Stromal cell of bone marrow (primary cell): Measurements from ENCODE around the gene CERS6.
"Not testable (repeated sequence)": the region's sequence is repeated elsewhere in the genome, so short reads cannot be mapped to it uniquely, and the experiment has no call there.

Experiments
- DNase-seq: peaks from one replicate; pipeline ENCODE4 v3.0.0-alpha.2; 2012; ENCODE audit warnings: low read depth

CERS6 gene

GRCh38 chr2:168773719-168774521 lies 317.8 kb downstream of the CERS6 start:
- peak; percentile 38 for DNase-seq

- DNase-seq: no peak
These were observed 319.8 kb downstream of the CERS6 start for GRCh38 chr2:168775837-168776236.

DNA sequence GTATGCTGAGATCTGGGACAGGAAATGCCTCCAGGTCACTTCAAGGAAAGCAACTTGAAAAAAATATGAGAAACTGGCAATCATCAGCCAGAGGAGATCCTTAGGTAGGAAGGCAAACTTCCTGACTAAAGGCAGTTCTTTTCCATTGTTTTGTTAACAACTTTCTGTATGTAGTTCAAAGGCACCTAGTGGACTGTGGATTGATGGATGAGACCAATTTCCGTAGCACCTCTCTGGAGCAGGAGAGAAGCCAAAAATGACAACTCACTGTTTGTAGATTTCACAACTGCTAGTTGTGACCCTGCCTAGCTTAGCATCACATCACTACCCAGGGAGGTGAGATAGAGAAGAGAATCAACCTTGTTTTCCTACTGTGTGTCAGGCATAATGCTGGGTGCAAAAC lies 324.6 kb downstream of the CERS6 start:
- no peak for DNase-seq

DNA sequence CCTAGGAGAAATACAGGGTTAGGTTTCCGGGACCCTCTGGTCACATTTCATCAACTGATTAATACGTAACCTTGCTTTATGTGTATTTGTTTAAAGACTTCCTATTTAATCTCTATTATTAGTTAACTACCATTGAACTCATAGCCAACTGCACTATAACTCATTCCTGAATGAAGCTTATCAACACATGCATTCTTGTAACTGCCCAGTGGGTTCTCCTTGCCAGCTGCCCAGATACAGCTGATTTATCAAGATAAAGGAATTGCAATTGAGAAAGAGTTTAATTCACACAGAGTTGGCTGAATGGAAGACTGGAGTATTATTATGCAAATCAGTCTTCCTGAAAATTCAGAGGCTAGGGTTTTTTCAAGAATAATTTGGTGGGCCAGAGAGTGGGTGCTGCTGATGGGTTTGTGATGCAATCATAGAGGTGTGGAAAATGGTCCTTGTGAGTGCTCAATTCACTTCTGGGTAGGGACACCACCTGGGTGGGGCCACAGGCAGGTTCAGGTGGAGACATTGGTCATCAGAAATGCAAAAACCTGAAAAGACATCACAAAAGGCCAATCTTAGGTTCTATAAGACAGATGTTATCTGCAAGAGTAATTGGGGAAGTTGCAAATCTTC lies 325.2 kb downstream of the CERS6 start:
- DNase-seq: no peak

- no peak for DNase-seq
These were observed 326.2 kb downstream of the CERS6 start for GRCh38 chr2:168782271-168782670.

DNA sequence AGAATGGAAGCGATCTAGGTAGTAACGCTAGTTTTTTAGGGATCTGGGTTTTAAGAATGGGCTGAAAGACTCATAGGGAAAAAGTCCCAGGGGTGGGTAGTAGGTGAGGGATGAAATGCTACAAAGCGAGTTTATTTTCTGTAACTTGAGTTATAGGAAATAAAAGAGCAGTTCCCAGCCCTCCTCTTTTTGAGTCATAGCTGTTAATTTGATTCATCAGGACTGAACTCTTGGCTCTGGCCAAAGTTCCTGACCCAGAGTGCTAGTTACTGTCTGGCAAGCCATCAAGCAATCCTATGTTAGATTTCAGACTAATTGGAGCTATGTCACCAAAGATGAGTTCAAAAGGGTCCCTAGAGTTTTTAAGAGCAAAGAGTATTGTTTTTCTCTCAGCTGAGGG lies 328.9 kb downstream of the CERS6 start:
- DNase-seq: no peak

GRCh38 chr2:168787098-168787781 lies 331.2 kb downstream of the CERS6 start:
- DNase-seq: no peak

DNA sequence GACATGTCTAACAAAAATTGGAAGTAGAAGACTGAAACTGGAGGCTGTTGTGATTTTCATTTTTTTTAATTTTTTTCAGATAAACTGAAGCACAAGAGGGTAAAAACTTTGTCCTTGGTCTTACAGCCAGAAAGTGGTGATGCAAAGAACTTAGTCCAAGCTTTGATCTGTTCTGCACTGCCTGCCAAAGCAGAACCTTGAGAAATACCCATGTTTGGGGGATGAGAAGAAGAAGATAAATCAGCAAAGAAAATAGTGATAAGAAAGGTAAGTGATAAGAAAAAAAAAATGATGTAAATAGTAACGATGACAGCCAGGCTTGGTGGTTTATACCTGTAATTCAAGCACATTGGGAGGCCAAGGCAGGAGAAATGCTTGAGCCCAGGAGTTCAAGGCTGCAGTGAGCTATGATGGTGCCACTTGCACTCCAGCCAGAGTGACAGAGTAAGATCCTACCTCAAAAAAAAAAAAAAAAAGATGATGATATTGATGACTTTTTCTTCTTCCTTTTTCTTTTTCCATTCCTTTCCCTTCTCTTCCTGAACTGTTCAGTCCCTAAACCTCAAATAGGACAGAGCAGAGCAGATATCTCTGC lies 331.8 kb downstream of the CERS6 start:
- no peak for DNase-seq

DNA sequence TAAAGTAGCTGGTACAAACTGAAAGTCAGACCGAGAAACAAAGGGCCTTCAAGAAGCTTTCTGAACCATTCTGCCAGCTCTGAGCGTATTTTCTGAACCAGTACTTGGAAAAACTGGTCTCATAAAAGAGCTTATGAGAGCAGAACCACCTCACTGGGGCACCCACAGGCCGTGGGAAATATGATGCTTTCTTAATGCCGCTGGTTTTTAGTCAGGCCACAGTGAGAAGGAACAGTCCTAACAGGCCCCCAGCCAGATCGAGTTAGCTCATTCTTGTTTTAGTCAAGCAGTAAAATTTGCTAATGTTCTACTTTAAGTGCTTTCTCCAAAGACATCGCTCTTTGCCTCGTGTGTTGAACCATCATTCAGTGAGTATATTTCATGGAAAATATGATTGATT lies 333.7 kb downstream of the CERS6 start:
- peak; percentile 32 for DNase-seq

GRCh38 chr2:168790226-168790902 lies 334.3 kb downstream of the CERS6 start:
- no peak for DNase-seq

DNA sequence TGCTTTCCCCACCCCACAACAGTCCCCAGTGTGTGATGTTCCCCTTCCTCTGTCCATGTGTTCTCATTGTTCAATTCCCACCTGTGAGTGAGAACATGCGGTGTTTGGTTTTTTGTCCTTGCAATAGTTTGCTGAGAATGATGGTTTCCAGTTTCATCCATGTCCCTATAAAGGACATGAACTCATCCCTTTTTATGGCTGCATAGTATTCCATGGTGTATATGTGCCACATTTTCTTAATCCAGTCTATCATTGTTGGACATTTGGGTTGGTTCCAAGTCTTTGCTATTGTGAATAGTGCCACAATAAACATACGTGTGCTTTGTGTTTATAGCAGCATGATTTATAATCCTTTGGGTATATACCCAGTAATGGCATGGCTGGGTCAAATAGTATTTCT lies 335.1 kb downstream of the CERS6 start:
- not testable (repeated sequence) for DNase-seq

DNA sequence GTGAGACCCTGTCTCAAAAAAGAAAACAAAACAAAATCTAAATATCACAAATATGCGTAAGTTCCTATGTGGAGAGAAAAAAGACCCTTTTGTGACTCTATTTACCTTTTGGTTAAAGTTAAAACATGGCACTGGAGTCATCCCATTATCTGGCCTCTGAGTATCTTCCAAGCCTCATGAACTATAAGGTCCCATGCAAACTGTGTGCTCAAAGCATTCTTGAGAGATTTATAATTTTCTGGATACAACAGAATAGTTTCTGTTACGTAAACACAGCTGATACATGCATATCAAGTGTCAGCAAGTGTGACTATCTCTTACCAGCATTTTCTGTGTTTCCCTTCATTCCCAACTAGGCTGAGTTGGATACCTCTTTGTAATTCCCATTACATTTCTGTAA lies 337.5 kb downstream of the CERS6 start:
- no peak for DNase-seq

GRCh38 chr2:168794968-168795367 lies 338.9 kb downstream of the CERS6 start:
- DNase-seq: no peak

DNA sequence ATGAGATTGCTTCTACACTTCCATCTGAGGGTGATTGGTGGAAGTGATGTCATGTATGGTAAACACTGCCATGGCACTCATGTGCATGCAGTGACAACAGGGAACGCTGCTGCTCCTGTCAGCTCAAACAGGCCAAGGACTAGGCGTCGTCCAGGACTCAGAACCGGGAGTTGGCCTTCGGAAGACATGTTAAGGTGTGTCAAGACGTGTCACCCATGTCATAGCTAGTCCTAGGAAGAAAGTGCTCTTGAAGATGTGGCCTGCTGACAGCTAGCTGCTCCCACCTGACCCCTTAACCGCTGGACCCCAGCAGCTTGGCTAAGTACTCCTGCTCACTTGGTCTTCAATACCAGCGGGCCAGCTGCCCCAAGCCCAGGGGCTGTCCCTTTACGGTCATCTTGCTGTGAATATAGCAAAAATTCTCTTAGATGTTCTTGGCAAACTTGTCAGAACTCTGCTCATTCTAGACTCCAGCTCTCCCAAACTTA lies 340.1 kb downstream of the CERS6 start:
- no peak for DNase-seq

DNA sequence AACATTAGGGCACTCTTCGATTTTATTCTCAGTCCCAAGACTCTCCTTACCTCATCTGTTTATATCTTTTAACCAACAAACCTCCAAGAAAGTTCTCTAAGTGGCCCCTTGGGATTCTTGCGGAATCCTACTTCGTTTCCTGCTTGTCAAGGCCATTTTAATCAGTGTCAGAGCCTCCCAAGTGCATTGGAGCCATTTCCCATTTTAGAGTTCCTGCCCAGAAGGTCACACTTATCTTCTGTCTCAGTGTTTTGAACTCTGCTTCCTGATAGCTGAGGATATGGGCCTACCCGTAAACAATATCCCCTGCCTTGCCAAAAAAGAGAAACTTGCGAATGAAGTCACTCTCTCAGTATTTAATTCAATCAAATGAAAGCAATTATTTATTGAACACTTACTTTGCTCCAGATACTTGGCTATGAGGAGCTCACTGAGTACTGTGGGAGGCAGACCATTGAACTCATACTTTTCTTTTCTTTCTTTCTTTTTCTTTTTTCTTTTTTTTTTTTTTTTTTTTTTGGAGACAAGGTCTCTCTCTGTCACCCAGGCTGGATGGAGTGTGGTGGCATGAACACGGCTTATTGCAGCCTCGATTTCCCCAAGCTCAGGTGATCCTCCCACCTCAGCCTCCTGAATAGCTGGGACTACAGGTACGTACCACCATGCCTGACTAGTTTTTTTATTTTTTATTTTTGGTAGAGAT lies 340.7 kb downstream of the CERS6 start:
- DNase-seq: no peak

DNA sequence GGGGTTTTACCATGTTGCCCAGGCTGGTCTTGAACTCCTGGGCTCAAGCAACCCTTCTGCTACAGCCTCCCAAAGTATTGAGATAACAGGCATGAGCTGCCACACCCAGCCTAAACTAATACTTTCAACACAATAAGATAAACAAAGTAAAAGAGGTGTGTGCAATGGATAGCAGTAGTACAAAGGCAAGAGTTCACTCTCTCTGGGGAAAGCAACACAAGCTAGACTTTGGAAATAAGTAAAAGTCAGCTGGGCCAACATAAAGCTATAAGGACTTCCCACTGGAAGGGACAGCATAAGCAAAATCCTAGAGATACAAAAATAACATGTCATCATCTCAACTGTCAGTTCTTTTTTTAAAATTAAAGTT lies 341.2 kb downstream of the CERS6 start:
- DNase-seq: no peak

DNA sequence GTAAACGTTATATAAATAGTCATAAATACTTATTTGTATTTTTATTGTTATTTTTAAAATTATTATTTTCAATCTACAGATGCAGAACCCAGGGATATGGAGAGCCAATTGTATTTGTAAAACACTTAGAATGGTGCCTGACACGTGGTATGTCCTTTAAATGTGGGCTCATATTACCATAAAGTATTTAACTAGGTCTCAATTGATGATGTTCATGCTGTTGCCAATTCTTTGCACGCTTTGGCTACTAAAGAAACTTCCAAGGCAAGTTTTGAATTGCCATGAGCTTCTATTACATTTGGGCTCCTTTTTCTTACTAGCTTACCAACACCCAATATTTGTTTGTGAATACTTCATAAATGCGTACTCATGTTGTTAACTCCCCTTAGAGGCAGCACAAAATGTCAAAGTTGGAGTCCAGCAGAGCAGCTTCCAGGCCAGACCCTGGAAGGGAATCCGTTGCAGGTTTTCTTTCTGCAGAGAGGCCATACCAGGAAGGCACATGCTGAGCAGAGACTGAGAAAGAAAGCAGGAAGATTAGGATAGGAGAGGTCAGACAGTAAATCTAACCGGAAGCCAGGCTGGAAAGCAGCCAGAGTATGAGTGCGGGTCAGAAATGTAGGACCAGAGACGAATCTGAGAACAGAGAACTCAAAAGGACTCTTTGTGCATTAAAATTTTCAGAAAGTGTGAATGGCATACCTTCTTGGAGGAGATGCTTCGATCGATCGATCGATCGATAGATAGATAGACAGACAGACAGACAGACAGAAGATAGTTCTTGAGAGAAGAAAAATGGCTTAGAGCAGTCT lies 342.2 kb downstream of the CERS6 start:
- no peak for DNase-seq

DNA sequence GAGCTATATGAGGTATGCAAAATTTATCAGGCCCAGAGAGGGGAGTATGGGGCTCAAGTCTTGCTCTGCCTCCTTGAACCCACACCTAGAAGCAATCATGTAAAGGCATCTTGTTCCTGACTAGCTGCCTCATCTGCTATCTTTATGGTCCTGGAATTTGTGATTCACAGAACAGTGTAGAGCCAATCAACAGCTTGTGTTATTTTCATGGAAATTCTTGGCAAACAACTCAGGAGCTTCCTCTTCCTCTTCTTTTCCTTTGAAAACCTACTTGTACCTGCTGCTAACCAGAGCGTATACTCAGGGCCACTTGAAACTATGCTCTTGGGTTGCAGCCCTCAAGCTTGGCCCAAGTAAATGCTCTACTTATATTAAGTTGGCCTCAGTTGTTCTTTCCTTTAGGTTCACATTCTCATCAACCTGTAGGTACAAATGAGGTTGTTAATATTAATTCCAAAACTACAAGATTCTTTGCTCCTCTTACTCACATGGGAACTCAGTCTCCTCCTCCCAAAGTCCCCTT lies 342.9 kb downstream of the CERS6 start:
- DNase-seq: no peak

GRCh38 chr2:168801471-168801870 lies 345.4 kb downstream of the CERS6 start:
- DNase-seq: no peak
